ENCODE results near the gene GEN1.

The GEN1 gene

DNA sequence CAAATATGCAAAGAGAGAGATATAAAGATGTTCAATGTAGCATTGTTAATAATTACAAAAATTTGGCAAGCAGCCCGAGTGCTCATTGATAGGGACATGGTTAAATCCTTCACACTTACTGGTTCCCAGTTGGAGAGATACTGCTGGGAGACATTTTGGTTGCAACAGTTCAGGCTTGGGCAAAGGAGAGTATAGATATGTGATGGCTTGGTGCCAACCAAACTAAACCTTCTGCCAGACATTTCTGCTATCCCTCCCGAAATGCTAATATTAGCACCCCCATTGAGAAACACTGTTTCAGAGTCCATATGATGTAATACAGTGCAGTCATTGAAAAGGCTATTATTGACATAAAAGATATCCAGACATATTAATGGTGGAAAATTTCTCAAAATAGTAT, 11.5 kb downstream of the GEN1 start:
- no peak overlapping the region for H3K4me3 ChIP-seq (ENCODE audit: low read depth, low read length)
- TF ChIP-seq, protein P1, sequence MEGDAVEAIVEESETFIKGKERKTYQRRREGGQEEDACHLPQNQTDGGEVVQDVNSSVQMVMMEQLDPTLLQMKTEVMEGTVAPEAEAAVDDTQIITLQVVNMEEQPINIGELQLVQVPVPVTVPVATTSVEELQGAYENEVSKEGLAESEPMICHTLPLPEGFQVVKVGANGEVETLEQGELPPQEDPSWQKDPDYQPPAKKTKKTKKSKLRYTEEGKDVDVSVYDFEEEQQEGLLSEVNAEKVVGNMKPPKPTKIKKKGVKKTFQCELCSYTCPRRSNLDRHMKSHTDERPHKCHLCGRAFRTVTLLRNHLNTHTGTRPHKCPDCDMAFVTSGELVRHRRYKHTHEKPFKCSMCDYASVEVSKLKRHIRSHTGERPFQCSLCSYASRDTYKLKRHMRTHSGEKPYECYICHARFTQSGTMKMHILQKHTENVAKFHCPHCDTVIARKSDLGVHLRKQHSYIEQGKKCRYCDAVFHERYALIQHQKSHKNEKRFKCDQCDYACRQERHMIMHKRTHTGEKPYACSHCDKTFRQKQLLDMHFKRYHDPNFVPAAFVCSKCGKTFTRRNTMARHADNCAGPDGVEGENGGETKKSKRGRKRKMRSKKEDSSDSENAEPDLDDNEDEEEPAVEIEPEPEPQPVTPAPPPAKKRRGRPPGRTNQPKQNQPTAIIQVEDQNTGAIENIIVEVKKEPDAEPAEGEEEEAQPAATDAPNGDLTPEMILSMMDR (IDR thresholded peaks at IDR 0.05; ENCODE audit: low read depth, low read length) = no peak
- no peak overlapping the region for H3K27ac ChIP-seq
- H3K9me3 ChIP-seq (ENCODE audit: severe bottlenecking) = no peaks in the 10 kb centered on the region
- no peak for DNase-seq
- no peaks in the 10 kb centered on the region for H3K27me3 ChIP-seq (ENCODE audit: insufficient read depth, low read depth, severe bottlenecking)
- peaks cover 76% of the 10 kb centered on the region for H3K36me3 ChIP-seq

DNA sequence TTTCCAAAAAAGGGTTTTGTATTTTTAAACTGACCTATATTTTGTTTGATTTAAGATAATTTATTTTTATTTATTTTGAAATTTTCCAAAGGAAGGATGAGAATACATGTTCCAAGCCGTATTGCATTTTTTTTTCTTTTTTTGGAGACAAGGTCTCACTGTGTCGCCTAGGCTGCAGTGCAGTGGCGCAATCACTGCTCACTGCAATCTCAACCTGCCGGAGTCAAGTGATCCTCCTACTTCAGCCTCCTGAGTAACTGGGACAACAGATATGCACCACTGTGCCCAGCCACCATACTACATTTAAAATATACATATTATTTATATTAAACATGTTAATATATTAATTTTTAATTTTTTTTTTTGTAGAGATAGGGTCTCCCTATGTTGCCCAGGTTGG, 15.0 kb downstream of the GEN1 start:
- Histone ChIP-seq H3K27me3 (ENCODE audit: insufficient read depth, low read depth, severe bottlenecking) (no peaks in the 10 kb centered on the region), H3K9me3 (ENCODE audit: severe bottlenecking) (no peaks in the 10 kb centered on the region), H3K4me3 (ENCODE audit: low read depth, low read length) (no peak overlapping the region), H3K36me3 (peaks cover 79% of the 10 kb centered on the region), H3K27ac (no peak overlapping the region)
- no peak for DNase-seq
- TF ChIP-seq, protein P1 (IDR thresholded peaks at IDR 0.05; ENCODE audit: low read depth, low read length) = no peak

DNA sequence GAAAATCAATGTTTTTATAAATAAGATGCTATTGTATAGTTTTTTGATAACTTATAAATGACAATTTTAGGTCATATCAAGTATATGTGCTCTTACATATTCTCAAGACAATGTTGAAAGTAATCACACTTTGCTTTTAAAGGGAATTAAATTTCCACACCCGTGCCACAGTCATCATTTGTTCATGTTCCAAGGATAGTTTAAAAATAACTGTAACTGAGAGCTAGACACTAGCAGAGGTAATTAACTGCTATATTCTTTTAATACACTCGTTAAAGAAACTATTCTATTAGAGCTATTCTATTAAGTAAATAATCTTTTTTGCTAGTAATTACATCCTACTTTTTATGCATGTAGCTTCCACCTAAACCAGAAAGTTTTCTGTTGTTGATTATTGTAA, 18.0 kb downstream of the GEN1 start:
- TF ChIP-seq, protein P1 (IDR thresholded peaks at IDR 0.05; ENCODE audit: low read depth, low read length) = no peak
- Histone ChIP-seq H3K27ac (no peak overlapping the region), H3K9me3 (ENCODE audit: severe bottlenecking) (no peaks in the 10 kb centered on the region), H3K4me3 (ENCODE audit: low read depth, low read length) (no peak overlapping the region), H3K27me3 (ENCODE audit: insufficient read depth, low read depth, severe bottlenecking) (no peaks in the 10 kb centered on the region), H3K36me3 (peaks cover 71% of the 10 kb centered on the region)
- no peak for DNase-seq

- Histone ChIP-seq H3K27ac (no peak overlapping the region), H3K27me3 (ENCODE audit: insufficient read depth, low read depth, severe bottlenecking) (no peaks in the 10 kb centered on the region), H3K4me3 (ENCODE audit: low read depth, low read length) (no peak overlapping the region), H3K9me3 (ENCODE audit: severe bottlenecking) (no peaks in the 10 kb centered on the region), H3K36me3 (peaks cover 72% of the 10 kb centered on the region)
- DNase-seq = no peak
- TF ChIP-seq, protein P1 (IDR thresholded peaks at IDR 0.05; ENCODE audit: low read depth, low read length) = no peak
These were observed 18.6 kb downstream of the GEN1 start for GRCh38 chr2:17772532-17772931.

- Histone ChIP-seq H3K36me3 (peaks cover 47% of the 10 kb centered on the region), H3K27me3 (ENCODE audit: insufficient read depth, low read depth, severe bottlenecking) (no peaks in the 10 kb centered on the region), H3K27ac (no peak overlapping the region), H3K9me3 (ENCODE audit: severe bottlenecking) (no peaks in the 10 kb centered on the region), H3K4me3 (ENCODE audit: low read depth, low read length) (no peak overlapping the region)
- TF ChIP-seq, protein P1 (IDR thresholded peaks at IDR 0.05; ENCODE audit: low read depth, low read length) = no peak
- no peak for DNase-seq
These were observed 26.6 kb downstream of the GEN1 start for GRCh38 chr2:17780546-17780945.

DNA sequence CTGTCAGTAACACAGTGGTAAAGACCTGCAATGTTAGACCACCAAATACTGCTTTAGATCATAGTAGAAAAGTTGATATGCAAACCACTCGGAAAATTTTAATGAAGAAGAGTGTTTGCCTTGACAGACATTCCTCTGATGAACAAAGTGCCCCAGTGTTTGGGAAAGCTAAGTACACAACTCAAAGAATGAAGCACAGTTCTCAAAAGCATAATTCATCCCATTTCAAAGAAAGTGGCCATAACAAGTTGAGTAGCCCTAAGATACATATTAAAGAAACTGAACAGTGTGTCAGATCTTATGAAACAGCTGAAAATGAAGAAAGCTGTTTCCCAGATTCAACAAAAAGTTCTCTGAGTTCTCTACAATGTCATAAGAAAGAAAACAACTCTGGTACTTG, 27.5 kb downstream of the GEN1 start:
- Histone ChIP-seq H3K36me3 (peaks cover 45% of the 10 kb centered on the region), H3K4me3 (ENCODE audit: low read depth, low read length) (no peak overlapping the region), H3K9me3 (ENCODE audit: severe bottlenecking) (no peaks in the 10 kb centered on the region), H3K27ac (no peak overlapping the region), H3K27me3 (ENCODE audit: insufficient read depth, low read depth, severe bottlenecking) (no peaks in the 10 kb centered on the region)
- no peak for DNase-seq
- TF ChIP-seq, protein P1 (IDR thresholded peaks at IDR 0.05; ENCODE audit: low read depth, low read length) = no peak

All from WERI-Rb-1 (cell line).